Stomach (tissue), 9 donors: ENCODE results near the gene ME3. TPM values are rescaled to one million over a fixed set of nuclear protein-coding genes. Genes with fewer than 3 reads are reported as not detected.
A peak's percentile ranks its signal among the peaks of the same experiment; 100 is the strongest.

Experiments used
- DNase-seq, 2 donors: peaks; one replicate each; pipeline versions ENCODE4 v3.0.0 to v3.0.0-alpha.2; 2013 to 2019
- H3K27ac ChIP-seq, 5 donors: fragments of 200-600 bp in 4 of 5; sonication (generic) in 4 of 5; one replicate each; pipeline ENCODE4 v1.5.1; 2013 to 2019; ENCODE audit warnings: mild to moderate bottlenecking in 1 of 5, moderate library complexity in 1 of 5
- H3K27me3 ChIP-seq, 3 donors: fragments of 200-600 bp; sonication (generic); one replicate each; pipeline ENCODE4 v1.5.1; 2017 to 2019; ENCODE audit warnings: mixed run types in 1 of 3
- H3K36me3 ChIP-seq, 4 donors: fragments of 200-600 bp; sonication (generic); 1 replicate in 3 of 4; 2 replicates in 1 of 4; pipeline ENCODE4 v1.5.1; 2016 to 2019
- H3K4me1 ChIP-seq, 4 donors: fragments of 200-600 bp; sonication (generic); one replicate each; pipeline ENCODE4 v1.5.1; 2016 to 2019
- H3K4me3 ChIP-seq, 4 donors: fragments of 200-600 bp; sonication (generic) in 3 of 4; one replicate each; pipeline ENCODE4 v1.5.1; 2016 to 2019; ENCODE audit warnings: mild to moderate bottlenecking in 1 of 4
- H3K9me3 ChIP-seq, 4 donors: fragments of 200-600 bp; sonication (generic); one replicate each; pipeline ENCODE4 v1.5.1; 2016 to 2019
- CTCF ChIP-seq, 7 experiments: fragments of 450-650 bp in 4 of 7; fragments of 200-600 bp in 3 of 7; sonication (generic) in 3 of 7; IDR thresholded peaks; one replicate each; pipeline ENCODE4 v1.5.1; 2016 to 2019; ENCODE audit warnings: antibody characterized with exemption in 7 of 7, control low read depth in 2 of 7, mild to moderate bottlenecking in 1 of 7
- EP300 ChIP-seq: sonication (generic); formaldehyde crosslinking; IDR thresholded peaks from one replicate; pipeline ENCODE4 v1.6.1; 2017; ENCODE audit warnings: antibody characterized with exemption
- POLR2A ChIP-seq, 4 donors: fragments of 450-650 bp; IDR thresholded peaks; one replicate each; pipeline ENCODE4 v1.6.1; 2016; ENCODE audit warnings: antibody characterized with exemption in 4 of 4, control low read depth in 2 of 4, mild to moderate bottlenecking in 1 of 4, moderate library complexity in 1 of 4
- POLR2AphosphoS5 ChIP-seq, 3 donors: sonication (generic); formaldehyde crosslinking; IDR thresholded peaks; one replicate each; pipeline ENCODE4 v1.6.1; 2016; ENCODE audit warnings: antibody characterized with exemption in 3 of 3
- WGBS, 5 donors: extraction: QIAGEN DNeasy Blood & Tissue Kit in 3 of 5; methylation state at CpG; one replicate each; pipeline versions ENCODE4 v1.1.5 to v1.1.7; 2013 to 2018; 5-methylcytosine and 5-hydroxymethylcytosine counted together
- intact Hi-C: fragments of 100-400 bp; cut with DNase I; formaldehyde crosslinking; loops from one replicate; pipeline ENCODE4 v1.15.1; 2023; ENCODE audit warnings: low total_unique reads
- polyA plus RNA-seq, 3 donors: library from polyadenylated mRNA; stranded (reverse); fragments of 200-250 nt; gene quantifications; one replicate each; pipeline ENCODE4 v1.2.3, GENCODE V29; 2013
- total RNA-seq, 5 donors: library from RNA; depleted of rRNA; stranded (reverse); fragments of >200 nt; gene quantifications; one replicate each; pipeline versions ENCODE4 v1.1.0 to v1.2.3, GENCODE V29; 2014 to 2016
- donor health status: healthy with polysubstance abuse.
- donor health status: Bipolar disorder and iron deficiency.
- donor health status: healthy.

Gene ME3
- total and polyA plus RNA-seq, 8 donors = 11.2 to 82.1 (median 51.1) TPM

DNA sequence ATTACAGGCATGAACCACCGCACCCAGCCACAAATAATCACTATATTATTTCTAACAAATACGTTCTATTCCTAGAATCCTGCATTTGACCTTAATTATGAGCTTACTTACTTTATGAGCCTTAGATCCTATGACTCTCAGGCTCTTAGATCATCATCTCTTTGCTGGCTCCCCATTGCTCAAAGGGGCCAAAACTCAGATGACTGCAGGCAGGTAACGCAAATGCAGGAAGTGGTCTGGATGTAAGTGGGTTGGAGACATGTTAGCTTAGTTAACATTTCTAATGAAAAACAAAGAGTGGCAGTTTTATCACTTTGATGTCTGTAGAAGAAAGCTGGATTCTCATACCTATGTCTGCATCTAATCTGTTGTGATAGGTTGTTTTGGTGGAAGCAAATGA, 274.3 kb downstream of the ME3 start:
- DNase-seq = no peak
- 94 to 97% (median 95%) methylated on average over 3 of the region's 3 CpGs for WGBS, 5 donors
- no peaks in the 10 kb centered on the region for H3K9me3 ChIP-seq
- no peak overlapping the region for H3K4me3 ChIP-seq
- no peak overlapping the region for H3K27ac ChIP-seq
- H3K27me3 ChIP-seq = no peaks in the 10 kb centered on the region
- H3K36me3 ChIP-seq = no peaks in the 10 kb centered on the region
- intact Hi-C loops = no loop called here
- TF ChIP-seq POLR2A (IDR thresholded peaks at IDR 0.05) = no peak
- TF ChIP-seq EP300 = no peak
- no peak for TF ChIP-seq POLR2AphosphoS5 (IDR thresholded peaks at IDR 0.05)
- no peak for TF ChIP-seq CTCF (IDR thresholded peaks at IDR 0.05)
- peaks cover 0 to 5% (median 0%) of the 10 kb centered on the region in 4 donors for H3K4me1 ChIP-seq

GRCh38 chr11:86397351-86397750, 275.1 kb downstream of the ME3 start:
- no peaks in the 10 kb centered on the region for H3K9me3 ChIP-seq
- H3K36me3 ChIP-seq = no peaks in the 10 kb centered on the region

DNA sequence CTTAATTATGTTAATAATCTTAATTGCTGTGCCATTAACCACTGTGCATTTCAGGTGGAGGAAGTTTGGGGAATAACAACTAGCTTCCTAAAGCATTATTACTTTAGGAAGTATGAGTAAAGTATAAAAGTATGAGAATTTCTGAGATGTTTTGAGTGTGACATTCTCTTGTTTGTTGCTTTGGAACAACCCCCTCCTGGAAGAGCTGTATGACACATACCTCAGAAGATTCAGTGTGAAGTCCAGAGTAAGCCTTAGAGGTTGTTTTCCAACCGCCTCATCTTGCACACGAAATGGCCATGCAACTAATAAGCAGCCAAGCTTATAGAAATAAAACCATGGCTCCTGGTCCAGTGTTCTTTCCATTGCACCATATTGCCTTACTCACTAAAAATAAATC, 276.0 kb downstream of the ME3 start:
- no peaks in the 10 kb centered on the region for H3K27me3 ChIP-seq
- no peak for TF ChIP-seq POLR2AphosphoS5 (IDR thresholded peaks at IDR 0.05)
- no peak for TF ChIP-seq POLR2A (IDR thresholded peaks at IDR 0.05)
- TF ChIP-seq CTCF (IDR thresholded peaks at IDR 0.05) = no peak
- TF ChIP-seq EP300 = no peak
- no peak overlapping the region for H3K27ac ChIP-seq
- peaks cover 0 to 5% (median 0%) of the 10 kb centered on the region in 4 donors for H3K4me1 ChIP-seq
- H3K36me3 ChIP-seq = no peaks in the 10 kb centered on the region
- no peaks in the 10 kb centered on the region for H3K9me3 ChIP-seq
- WGBS, 5 donors = 89 to 98% (median 94%) methylated on average over 2 of the region's 2 CpGs
- DNase-seq = no peak
- H3K4me3 ChIP-seq = no peak overlapping the region
- intact Hi-C loops = no loop called here

More at GRCh38 chr11:86397351-86397750, 275.1 kb downstream of the ME3 start:
- no peaks in the 10 kb centered on the region for H3K27me3 ChIP-seq
- peaks cover 0 to 5% (median 0%) of the 10 kb centered on the region in 4 donors for H3K4me1 ChIP-seq
- no peak overlapping the region for H3K27ac ChIP-seq
- no peak for DNase-seq
- intact Hi-C loops = no loop called here
- no peak for TF ChIP-seq CTCF (IDR thresholded peaks at IDR 0.05)
- no peak for TF ChIP-seq POLR2A (IDR thresholded peaks at IDR 0.05)
- no peak for TF ChIP-seq EP300
- no peak for TF ChIP-seq POLR2AphosphoS5 (IDR thresholded peaks at IDR 0.05)
- no peak overlapping the region for H3K4me3 ChIP-seq

DNA sequence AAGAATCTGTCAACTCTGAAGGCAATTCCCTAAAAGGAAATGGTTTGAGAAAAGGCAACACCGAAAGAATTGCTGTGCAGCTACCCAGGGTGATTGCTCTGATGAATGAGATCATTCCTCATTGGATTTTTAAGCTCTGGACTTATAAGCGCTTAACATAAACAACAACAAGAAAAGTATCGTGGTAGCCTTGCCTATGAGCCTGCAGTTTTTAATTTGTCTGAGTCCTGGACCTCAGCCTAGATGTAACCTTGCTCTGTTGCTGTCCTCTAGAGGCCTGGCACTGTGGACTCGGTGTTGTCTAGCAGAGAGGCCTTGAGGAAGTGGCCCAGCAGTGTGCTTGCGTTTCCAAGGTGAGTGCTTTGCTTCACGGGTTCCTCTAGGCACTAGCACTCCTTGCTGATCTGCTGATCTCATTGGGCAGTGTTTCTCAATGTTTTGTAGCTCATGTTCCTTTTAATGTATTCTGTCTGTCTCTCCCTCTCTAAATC, 277.3 kb downstream of the ME3 start:
- intact Hi-C loops = no loop called here
- H3K9me3 ChIP-seq = no peaks in the 10 kb centered on the region
- TF ChIP-seq POLR2AphosphoS5 (IDR thresholded peaks at IDR 0.05) = no peak
- no peak for TF ChIP-seq EP300
- no peak for TF ChIP-seq CTCF (IDR thresholded peaks at IDR 0.05)
- TF ChIP-seq POLR2A (IDR thresholded peaks at IDR 0.05) = no peak
- H3K36me3 ChIP-seq = no peaks in the 10 kb centered on the region
- no peaks in the 10 kb centered on the region for H3K27me3 ChIP-seq
- peak overlapping the region in 1 of 5 donors; percentile 15 for H3K27ac ChIP-seq
- peaks cover 0 to 5% (median 0%) of the 10 kb centered on the region in 4 donors for H3K4me1 ChIP-seq
- no peak overlapping the region for H3K4me3 ChIP-seq
- 44 to 59% (median 53%) methylated on average over 6 of the region's 6 CpGs for WGBS, 5 donors
- peak in 1 of 2 donors; percentile 47 for DNase-seq

Other genes starting within 250 kb of the ME3 start
- 10 to 100 TPM in 4 of 5 donors, 1 to 10 TPM in 1; 4.1 to 98.8 (median 72.9) TPM for gene PRSS23, start 127.9 kb upstream of the ME3 start, total RNA-seq
- gene PRSS23, start 127.9 kb upstream of the ME3 start, polyA plus RNA-seq = 10 to 100 TPM; 11.0 to 12.2 (median 11.7) TPM